HG02763 (cell line): ENCODE results near the gene METTL21C.

Experiments
- ATAC-seq: cut with Tn5 transposase; IDR thresholded peaks from one replicate; pipeline ENCODE4 v1.9.1; 2021; ENCODE audit warnings: mild to moderate bottlenecking, moderate library complexity; ENCODE audit not compliant: unreplicated experiment

METTL21C gene

DNA sequence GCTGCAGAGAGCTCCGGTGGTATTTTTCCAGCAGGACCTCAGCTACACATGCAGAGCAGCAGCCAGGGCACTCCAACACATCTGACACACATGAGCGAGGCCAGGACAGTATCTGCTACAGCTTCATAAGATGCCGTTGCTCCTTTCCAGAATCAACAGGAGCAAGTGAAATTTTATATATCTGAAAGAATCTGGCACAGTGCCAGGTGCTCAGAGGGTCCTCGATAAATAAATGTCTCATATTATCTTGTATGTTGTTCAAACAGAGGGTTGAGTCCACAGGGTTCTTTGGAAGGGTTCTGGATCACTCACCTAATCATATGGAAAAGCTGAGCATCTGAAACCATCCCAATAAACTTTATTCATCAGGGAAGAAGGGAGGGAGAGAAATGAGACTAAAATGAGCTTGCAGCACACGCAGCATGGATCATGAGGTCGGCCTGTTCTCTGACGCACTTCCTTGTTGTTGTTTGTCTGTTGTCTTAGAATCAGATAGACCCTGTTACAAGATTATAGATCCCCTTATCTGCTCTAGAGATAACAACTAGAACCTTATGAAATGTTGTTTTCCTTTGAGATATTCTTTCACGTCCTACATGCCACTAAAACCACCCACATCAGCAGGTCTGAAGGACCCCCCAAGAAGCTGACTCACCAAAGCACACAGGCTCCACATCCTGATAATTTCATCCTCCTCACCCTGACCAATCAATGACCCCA is 3.2 kb upstream of the METTL21C start:
- no peak for ATAC-seq

DNA sequence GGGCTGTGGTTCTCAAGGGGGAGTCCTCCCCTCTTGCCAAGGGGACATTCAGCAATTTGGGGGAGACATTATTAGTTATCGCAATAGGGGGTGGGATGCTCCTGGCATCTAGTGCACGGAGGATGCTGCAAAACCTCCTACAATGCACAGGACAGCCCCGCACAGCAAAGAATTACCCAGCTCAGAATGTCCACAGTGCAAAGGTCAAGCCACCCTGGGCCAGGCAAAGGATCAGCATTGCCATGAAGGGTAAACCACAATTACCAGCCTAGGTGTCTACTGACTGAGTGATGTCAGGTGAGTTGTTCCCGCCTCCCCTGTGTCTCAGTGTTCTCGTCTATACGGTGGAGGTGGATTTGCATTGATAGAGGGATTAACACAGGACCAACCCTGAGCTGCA is 2.4 kb upstream of the METTL21C start:
- ATAC-seq, result no peak

- ATAC-seq, result no peak
Observed at GRCh38 chr13:102696465-102696864, 1.6 kb upstream of the METTL21C start.

DNA sequence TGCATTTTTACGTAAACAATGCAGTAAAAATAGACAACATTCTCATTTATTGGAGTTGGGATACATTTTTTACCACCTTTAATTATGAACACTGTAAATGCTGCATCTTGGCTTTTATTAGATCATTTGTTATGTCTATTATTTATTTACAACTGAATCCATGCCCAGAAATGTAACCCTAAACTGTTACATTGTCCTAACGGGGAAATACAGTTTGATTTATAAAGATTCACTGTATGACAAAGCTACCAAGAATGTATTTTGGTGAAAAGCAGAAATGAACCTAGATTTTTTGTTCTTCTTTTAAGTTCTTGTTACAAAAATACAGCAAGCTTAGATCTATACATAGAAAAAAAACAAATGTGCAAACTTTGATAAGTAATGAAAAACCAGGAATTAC is 1.1 kb downstream of the METTL21C start:
- ATAC-seq, result no peak

- no peak for ATAC-seq
Observed at GRCh38 chr13:102693250-102693649, 1.6 kb downstream of the METTL21C start.

DNA sequence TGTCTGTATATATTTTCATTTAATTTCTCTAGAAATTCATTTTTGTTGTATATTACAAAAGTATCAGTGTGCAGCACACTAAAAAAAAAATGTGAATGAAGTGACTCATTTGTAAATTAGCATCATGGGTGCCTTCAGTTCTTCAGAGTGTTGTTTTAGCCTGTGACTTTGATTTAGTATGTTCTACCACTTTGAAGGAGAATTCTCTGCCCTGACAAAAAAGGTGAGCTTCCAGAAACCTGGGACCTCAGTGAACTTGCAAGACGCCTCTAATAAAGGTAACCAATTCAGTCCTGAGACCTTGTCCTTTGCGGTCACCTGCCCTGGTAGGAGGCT is 2.4 kb downstream of the METTL21C start:
- ATAC-seq, result no peak

DNA sequence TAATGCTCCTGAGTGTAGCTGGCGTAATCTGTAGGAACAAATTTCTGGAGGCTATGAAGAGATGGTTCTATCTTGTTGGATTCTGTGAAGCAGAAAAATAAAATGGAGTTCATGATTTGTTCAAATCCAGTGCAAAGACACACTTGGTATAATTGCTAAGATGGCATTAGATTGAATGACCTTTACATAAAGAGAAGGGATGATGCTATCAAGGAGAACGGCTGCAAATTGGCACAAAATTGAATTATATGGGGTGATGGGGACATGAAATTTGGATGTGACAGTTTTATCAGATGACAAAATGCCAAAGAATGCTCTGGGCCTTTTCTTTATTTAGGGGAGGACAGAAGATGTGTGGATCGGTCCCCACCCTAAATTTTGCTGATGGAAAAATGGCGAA is 4.0 kb downstream of the METTL21C start:
- no peak for ATAC-seq

DNA sequence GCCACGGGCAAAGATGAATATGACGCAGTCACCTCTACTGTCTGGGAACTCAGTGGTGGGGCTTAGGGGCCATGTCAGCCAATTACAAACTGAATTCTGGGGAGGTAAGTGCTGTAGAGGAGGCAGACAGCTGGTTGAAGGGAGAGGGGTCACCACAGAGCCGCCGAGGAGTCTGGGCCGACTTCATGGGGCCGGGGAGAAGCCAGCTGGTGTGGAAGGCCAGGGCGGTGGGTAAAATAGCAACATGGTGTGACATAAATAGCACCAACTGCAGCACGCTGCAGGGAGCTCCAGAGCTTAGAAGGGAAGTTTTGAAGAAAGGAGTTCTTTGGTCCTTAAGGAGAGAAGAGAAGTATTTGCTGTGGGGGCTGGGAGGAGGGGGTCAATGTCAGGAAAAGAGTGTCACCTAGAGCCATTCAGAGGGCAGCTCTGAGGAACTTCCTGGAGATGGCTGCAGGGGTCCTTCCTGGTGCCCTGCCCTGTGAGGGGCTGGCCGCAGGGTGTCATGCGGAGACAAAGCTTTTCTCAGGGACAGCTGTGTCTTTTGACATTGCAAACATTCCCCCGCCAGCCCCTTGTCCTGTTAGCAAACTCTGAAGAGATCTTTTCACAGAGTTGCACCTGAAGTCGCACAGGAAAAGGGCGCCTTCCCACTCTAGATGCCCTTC is 6.4 kb downstream of the METTL21C start:
- ATAC-seq, result no peak

DNA sequence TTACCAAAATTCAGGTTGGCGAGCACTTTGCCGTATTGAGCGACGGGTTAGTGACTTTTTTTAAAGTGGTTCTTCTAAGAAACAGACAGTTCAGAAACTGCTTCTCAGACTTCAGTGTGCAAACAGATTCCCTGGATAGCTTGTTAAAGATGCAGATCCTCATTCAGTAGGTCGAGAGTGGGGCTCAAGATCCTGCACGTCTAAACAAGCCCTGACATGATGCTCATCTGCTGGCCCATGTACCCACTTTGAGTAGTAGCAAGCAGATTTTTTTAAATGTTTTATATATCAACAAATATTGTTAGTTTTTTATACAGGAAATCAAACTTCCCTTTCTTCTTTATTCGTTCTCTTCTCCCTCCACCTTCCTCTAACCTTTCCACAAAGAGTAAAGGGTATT is 7.3 kb downstream of the METTL21C start:
- no peak for ATAC-seq

DNA sequence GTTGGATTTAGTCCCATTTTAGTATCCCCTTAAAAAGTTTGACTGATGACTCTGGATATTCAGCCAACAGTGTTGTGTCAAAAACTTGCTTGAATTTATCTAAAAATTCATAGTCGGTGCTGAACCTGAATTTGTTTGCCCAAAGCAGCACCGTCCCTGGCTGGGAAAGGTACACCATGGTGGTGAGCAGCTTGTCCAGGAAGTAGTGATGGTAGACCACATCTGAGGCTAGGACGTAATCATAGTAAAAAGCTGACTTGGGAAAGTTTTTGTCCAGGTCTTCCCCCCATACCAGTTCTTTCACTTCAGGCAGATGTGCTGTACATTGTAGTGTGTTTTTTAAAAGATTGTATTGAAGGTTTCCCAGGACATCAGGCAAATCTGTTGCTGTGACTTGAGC is 8.8 kb downstream of the METTL21C start:
- ATAC-seq, result no peak

GRCh38 chr13:102683637-102684036 is 11.2 kb downstream of the METTL21C start:
- ATAC-seq, result no peak

GRCh38 chr13:102682727-102683126 is 12.1 kb downstream of the METTL21C start:
- ATAC-seq, result no peak

DNA sequence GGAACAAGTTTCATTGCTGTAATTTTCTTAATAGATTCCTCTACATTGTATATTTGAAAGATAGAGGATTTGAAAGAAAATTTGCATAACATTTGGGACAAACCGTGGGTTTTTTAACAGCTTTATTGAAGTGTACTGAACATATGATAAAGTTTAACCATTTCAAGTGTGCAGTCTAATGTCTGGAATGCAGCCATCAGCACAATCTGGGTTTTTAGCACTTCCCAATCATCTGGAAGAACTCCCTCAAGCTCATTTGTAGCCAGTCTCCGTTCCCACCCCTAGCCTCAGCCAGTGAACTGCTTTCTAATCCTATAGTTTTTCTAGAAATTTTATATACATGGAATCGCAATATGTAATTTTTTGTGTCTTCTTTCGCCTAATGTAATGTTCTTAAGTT is 12.6 kb downstream of the METTL21C start:
- no peak for ATAC-seq

DNA sequence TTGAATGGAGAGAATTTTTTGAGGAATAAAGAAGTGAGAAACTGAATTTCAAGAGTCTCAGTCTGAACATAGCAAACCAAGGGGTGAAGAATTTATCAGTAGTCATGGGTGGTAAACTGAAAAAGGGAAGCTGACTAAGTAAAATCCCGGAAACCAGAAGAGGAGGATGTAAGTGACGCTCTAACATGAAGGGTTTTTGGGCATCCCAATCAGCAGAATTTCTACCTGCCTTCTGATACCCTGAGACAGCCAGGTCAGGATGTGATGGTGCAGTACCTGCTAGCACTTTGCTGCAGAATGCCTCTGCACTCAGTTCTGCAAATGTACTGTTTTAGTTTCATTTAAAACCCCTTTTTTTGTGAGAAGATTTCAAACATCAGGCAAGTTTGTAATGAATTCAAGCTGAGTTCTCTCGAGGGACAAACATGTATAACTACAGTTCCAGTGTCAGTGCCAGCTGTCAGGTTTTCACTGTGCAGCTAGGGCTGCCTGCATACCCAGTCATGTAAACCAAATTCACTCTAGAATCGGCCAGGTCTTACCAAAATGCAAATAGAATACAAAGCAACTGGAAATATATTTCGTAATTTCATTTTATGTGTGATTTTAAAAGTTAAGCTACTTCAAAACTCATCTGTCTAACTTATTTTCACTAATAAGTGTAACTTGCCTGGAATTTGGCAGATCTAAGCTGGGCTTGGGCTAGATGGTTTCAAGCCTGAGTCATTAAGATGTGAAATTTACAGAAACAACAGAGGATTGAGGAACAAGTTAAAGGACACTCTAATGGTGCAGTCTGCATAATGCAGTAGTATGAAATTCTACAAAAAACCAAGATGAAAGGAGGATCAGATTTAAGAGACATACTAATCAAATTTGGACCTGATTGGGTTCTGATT is 13.8 kb downstream of the METTL21C start:
- ATAC-seq, result no peak

- no peak for ATAC-seq
Observed at GRCh38 chr13:102680133-102680717, 14.6 kb downstream of the METTL21C start.

DNA sequence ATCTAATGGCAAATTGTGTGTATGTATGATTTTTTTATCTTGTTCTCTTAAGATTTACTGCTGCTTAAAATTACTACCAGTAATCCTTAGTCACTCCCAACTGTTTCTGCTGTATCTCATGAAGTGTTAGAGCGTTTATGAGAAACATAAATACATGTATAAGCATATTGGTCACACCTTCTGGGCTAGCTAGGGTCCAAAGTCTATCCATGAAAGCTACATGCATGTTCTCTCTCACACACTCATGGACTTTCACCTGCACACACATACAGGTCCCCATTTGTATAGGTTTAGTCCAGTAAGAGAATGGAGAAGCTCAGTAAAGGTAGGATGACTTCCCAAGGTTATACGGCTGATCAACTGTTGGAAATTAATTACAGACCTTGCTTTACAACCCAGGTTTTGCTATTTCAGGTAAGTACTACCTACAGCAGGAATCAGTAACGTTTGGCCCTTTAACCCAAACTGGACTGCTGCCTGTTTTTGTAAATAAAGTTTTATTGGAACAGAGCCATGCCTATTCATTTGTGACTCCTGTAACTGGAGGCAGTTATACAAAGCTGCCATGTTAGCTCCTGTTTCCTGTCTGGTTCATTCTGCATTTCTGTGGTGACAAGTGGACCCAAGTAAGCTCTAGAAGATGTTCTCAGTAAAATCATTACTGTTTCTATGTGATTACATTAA is 15.3 kb downstream of the METTL21C start:
- no peak for ATAC-seq

- ATAC-seq, result no peak
Observed at GRCh38 chr13:102678339-102679107, 16.3 kb downstream of the METTL21C start.

- no peak for ATAC-seq
Observed at GRCh38 chr13:102677122-102677521, 17.7 kb downstream of the METTL21C start.

DNA sequence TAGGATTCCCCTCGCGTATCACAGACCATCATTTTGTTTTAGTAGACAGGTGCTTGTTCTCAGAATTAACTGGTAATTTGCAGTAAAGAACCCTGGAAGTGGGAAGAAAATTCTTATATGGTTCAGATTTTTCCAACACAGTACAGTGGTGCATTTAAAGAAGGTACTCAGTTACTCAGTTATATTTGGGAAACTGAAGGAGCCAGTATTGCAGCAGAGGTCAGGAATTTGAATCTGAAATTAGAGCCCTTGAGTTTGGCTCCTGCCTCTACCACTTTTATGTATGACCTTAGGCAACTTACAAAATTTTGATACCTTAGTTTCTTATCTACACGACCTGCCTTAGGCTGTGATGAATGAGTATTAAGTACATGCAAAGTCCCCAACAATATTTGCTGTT is 19.7 kb downstream of the METTL21C start:
- no peak for ATAC-seq

DNA sequence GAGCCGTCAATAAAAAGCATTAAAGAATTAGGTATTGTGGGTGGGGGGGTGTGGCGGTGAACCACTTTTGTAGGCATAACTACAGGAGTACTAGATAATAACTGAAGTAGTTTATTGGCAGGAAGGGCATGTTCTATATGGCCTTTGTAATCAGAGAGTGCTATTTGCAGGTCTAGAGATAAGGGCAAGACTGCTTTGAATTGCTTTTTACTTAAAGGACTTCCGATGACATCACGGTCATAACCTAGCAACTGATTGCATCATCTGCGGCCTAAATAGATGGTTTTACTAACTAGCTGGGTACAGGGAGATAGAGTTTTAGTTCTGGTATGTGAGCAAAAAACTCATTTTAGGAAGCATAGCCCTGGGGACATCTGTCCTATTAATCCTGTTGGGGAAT is 24.7 kb downstream of the METTL21C start:
- no peak for ATAC-seq
